Dedifferentiated amniotic fluid mesenchymal stem cell (primary cell): ENCODE results near the gene EFNA5.

ENCODE experiments used
- DNase-seq: peaks from one replicate; pipeline ENCODE4 v3.0.0-alpha.2; 2016; ENCODE audit errors: extremely low spot score

EFNA5 gene

GRCh38 chr5:107672211-107673038 lies 1.7 kb upstream of the EFNA5 start:
- peak; percentile 94 for DNase-seq

GRCh38 chr5:107671742-107672210 lies 1.0 kb upstream of the EFNA5 start:
- DNase-seq: peak; percentile 52

GRCh38 chr5:107670087-107670931 lies 428 bp downstream of the EFNA5 start:
- DNase-seq: no peak

DNA sequence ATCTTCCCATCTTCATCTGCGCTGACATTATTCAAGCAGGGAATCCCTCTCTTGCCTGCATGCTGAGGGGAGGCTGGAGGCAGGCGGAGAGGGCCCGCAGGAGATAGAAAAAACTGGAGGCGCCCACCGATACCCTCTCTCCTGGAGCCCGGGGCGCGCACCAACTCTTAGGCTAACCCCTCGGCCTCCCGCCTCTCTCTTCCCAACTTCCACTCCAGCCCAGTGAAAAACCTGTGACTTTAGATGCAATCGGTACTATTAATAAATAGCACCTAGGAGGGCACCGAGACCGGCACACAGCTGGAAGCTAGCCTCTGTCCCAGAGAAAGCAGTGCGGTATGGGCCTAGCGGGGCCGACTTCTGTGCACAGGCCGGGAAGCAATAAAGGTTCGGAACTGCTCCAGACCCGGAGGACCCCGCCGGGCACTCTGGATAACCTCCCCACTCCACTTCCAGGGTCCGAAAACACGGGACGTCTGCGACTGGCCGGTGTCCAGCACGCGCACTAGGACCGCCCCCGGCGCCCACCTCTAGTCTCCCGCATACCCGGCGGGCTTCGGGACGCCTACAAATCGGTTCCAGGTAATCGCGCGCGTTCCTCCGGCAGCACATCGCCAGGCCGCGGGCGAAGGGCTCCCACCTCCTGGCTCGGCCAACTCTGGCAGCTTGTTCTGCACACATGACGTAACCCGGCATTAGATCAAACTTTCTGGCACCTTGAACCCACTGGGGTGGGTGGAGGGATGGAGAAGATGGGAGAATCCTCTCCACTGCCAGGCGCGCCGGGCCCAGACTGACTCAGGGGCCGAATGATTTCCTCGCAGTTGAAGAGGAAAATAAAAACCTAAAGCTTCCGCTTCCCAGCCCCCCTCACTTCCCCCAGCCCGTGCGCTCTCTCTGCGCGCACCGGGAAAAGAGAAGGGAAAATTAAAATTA lies 1.4 kb downstream of the EFNA5 start:
- peak; percentile 15 for DNase-seq

GRCh38 chr5:107668154-107669095 lies 2.3 kb downstream of the EFNA5 start:
- DNase-seq: no peak

DNA sequence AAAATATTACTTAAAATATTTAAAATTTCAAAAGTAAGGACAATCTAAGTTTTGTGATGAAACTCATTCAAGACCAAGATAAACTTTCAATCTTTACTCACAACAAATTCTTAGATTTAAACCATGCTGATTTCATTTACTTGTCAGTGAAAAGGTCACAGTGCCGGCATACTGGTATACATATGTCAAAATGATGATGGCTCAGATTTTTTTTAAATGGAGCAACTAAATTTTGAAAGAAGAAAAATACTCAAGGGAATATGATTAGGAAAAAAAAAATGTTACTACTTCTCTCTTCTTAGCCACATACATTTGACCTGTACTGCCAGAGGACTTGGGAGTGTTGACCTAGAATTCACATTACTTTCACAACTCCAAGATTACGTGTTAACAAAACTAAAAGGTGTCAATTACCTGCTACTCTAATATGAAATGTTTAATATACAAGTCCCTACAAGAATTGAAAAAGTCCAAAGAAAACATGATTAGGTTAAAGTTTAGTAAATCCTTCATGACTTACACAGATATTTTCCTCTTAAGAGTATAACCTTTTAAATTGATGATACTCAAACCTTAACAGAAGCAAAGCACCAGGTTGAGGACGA lies 4.6 kb downstream of the EFNA5 start:
- no peak for DNase-seq

GRCh38 chr5:107665036-107665570 lies 5.6 kb downstream of the EFNA5 start:
- DNase-seq: no peak

- DNase-seq: no peak
Observed at GRCh38 chr5:107663697-107664096, 7.0 kb downstream of the EFNA5 start.

- DNase-seq: no peak
Observed at GRCh38 chr5:107661650-107662044, 9.1 kb downstream of the EFNA5 start.

GRCh38 chr5:107661038-107661649 lies 9.6 kb downstream of the EFNA5 start:
- DNase-seq: no peak

DNA sequence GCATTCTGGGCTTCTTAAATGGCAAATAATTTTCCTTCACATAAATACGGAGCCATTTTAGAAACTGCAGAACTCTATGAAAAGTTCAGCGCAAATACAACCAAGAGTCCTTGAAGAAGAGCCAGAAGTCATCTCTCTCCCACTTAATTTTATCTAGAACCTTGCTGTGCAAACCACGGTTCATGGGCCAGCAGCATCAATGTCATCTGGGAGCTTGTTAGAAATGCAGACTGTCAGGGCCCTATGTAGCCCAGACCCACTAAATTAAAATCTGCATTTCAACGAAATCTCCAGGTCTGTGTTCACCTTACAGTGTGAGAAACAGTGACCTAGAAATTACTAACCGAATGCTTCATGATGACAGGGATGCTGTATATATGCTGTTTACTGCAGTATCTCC lies 12.2 kb downstream of the EFNA5 start:
- no peak for DNase-seq

GRCh38 chr5:107655831-107656230 lies 14.9 kb downstream of the EFNA5 start:
- DNase-seq: no peak

- no peak for DNase-seq
Observed at GRCh38 chr5:107654827-107655226, 15.9 kb downstream of the EFNA5 start.

GRCh38 chr5:107653685-107654084 lies 17.1 kb downstream of the EFNA5 start:
- no peak for DNase-seq

- DNase-seq: no peak
Observed at GRCh38 chr5:107652839-107653607, 17.7 kb downstream of the EFNA5 start.

DNA sequence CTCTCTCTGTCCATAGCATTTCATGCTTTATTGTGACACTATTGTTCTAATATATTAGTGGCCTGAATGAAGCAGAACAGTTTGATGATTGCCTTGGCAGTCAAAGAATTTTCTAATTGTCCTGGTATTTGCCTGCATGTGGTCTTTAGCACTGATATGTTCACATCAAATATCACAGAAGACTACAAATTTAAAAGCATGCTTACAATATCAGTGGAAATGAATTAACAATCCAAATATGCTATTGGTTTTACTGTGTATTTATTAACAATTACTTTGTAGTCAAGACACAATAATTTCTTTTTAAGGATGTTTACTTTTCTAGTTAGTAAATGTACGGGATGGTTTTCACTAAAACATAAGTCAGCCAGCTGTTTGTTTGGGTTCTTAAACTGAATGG lies 18.3 kb downstream of the EFNA5 start:
- no peak for DNase-seq

DNA sequence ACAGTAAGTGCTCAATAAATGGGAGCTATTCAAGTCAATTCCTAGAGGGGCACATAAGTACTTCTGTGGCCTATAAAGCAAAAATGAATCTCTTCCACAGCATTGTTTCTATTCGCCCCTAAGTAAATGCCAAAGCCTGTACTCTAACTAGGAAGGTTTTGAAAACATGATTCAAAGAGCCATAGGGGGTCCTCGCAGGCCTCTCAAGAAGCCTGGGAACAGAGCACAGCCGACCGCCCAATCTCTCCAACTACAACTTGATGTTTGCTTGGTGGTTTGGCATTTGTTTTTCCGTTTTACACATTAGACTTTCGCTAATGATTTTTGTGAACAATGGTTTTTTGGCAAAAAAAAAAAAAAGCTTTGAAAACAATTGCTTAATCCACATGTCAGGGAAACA lies 19.4 kb downstream of the EFNA5 start:
- no peak for DNase-seq

DNA sequence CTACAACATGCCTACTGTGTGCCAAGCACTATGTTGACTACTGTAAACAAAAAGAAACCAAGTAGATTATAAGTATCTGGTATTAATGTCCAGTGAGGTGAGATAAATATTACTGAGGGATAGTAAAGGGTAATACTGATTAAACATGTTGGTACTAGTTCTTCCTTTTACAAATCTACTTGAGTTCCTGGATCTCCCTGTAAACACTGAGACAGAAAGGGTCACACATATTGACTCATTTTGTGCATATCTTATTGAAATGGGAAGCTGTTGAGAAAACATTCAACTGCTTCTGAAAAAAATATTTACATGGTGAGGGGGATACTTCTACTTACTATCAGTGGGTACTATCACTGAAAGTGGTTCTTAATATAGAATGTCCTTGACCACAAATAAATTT lies 24.3 kb downstream of the EFNA5 start:
- DNase-seq: no peak

DNA sequence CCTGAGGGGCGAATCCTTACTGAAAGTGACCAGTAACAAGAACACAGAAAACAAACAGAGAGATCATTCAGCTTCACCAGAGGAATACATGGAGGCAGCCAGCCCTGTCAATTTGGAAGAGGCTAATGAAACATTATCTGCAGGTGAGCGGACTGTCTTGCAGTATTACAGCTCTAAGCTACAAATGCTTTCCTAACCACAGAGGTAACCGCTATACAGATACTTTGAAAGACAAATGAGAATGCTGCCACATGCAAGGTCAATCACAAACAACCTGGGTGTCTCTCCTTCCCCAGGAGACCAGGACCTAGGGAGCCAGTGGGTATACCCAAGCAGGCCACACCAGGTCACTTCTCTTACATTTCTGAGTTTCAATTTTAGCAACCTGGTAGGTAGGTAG lies 30.2 kb downstream of the EFNA5 start:
- DNase-seq: no peak
